Germinal center (tissue), 1 donor: ENCODE results near the gene MMP24OS.

Source experiments
- DNase-seq: peaks from one replicate; pipeline ENCODE4 v3.0.0; 2012; ENCODE audit warnings: mixed read lengths, low spot score

Gene MMP24OS

GRCh38 chr20:35291654-35292503, 14.0 kb upstream of the MMP24OS start, which contains the start of gene FAM83C:
TSS of gene FAM83C (minus strand) at chr20:35292425. CDS start at chr20:35292304, 121 bp downstream.
- DNase-seq: no peak

DNA sequence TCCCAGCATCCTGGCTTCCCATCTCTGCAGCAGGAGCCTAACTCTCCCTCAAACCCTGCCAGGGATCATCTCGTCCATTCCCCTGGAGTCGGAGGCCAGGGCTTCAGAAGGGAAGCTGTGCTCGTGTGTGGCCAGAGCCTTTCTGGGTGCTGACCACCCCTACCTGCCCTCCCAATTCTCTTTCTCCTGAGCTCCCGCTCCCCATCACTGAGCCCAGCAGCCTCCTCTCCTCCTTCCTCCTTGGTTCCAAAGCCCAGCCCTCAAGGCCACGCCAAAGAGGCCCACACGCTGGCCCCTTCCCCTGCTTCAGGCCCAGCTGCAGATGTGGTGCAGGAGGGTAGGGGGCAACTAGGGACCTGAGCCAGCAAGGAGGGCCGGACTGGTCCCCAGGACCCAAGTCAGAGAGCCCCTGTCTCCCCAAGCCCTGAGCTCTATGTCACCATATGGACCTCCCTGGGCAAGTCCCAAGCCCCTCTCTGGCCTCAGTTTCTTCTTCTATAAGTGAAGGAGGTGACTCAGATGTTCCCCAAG, 13.0 kb upstream of the MMP24OS start:
- DNase-seq: no peak

DNA sequence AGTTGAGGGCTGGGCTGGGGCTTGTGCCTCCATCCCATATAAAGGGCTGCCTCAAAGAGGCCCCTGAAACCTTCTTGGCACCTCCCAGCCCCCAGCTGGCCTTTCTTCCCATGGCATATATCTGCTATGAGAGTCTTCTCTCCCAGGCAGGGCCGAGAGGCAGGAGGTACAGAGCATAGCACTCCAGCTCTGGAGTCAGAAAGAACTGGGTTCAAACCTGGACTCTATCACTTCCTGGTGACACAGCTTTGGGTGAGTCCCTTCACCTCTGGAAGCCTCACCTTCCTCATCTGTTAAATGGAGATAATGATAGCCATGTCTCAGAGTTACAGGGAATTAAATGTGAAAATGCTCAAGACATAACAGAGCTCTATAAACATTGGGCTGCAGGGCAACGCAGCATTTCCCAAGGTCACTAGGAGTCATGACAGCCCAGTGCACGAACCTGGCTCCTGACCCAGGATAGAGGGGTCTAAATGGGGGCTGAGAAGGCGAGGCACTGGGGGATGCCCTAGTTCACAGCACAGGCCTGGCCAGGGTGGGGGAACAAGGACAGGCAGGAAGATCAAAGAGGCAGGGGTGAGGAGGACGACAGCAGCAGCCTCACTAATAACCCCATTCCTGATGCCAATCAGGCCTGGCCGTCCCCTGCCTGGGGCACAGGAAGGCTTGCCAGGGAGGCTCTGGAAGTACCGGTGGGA, 12.4 kb upstream of the MMP24OS start:
- no peak for DNase-seq

DNA sequence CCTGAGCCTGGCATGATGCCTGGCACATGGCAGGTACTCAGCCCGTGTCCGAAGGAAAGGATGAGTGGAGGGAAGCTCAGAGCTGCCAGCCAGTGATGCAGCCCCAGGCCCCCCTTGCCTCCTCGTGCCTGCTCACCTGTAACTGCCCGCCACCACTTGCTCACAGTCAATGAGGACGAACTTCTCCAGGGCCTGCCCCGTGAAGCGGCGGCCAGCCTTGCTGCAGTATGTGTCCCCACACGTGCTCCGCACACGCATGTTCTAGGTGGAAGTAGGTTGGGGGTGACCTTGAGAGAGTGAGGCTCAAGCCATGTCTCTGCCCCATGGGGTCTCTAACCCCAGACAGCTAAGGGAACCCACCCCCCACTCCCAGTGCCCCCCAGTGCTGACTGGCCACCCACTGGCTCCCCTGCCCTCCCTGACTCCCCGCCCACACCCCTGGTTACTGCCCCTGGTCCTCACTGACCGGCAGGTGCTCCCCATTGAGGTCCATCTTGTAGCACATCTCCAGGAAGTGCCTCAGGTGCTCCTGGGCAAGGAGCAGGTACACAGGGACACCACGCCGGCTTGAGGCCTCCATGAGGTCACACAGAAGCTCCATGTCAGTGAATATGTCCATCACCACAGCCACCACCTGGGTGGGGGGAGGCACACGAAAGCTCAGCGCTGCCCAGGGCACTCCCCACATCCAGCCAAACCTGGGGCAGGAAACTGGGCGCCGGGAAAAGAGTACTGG, 10.6 kb upstream of the MMP24OS start:
- no peak for DNase-seq

DNA sequence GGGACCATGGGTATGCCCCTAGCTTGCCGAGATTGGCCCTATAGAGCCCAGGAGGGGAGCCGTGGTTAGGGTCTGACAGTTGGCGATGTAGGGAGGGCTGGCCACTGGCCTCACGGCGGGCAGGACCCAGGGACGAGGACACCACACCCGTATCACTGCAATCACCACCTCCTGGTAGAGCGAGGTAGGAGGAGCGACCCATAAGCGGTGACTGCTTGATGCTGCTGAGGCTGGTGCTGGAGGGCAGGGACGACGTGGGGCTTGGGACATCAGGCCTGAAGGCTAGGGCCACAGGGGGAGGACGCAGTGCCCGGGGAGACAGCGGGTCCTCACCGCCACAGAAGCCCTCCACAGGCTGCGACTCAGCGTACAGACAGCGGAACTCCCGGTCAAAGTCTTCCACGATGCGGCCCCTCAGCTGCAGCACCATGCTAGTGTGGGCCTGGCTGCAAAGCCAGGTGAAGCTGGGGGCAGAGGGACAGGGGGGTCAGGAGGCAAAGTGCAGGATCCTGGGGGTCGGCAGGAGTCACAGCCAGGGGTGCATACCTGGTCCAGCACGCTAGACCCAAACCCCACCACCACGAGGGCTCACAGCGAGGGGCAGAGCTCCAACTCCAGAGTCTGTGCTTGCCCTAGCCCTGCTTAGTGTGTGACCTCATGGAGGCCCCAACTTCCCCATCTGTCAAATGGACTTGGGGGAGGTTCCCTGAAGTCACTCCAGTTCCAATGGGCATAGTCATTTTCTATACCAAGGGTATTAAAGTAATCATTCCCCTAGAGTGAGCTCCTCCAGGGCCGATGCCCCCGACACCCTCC, 9.8 kb upstream of the MMP24OS start:
- DNase-seq: no peak

- no peak for DNase-seq
These were observed 9.1 kb upstream of the MMP24OS start for GRCh38 chr20:35286899-35287508.

GRCh38 chr20:35286077-35286898, 8.4 kb upstream of the MMP24OS start:
- no peak for DNase-seq

DNA sequence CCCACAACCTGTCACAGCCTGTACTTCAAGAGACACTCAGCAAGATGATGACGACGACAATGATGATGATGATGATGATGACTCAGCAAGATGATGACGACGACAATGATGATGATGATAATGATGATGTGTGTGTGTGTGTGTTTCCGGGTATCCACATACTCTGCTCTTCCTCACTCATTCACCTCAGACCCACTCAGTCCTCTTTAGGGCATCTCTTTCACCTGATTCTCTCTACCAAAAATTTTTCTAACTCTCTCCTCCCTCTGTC, 7.8 kb upstream of the MMP24OS start:
- no peak for DNase-seq

DNA sequence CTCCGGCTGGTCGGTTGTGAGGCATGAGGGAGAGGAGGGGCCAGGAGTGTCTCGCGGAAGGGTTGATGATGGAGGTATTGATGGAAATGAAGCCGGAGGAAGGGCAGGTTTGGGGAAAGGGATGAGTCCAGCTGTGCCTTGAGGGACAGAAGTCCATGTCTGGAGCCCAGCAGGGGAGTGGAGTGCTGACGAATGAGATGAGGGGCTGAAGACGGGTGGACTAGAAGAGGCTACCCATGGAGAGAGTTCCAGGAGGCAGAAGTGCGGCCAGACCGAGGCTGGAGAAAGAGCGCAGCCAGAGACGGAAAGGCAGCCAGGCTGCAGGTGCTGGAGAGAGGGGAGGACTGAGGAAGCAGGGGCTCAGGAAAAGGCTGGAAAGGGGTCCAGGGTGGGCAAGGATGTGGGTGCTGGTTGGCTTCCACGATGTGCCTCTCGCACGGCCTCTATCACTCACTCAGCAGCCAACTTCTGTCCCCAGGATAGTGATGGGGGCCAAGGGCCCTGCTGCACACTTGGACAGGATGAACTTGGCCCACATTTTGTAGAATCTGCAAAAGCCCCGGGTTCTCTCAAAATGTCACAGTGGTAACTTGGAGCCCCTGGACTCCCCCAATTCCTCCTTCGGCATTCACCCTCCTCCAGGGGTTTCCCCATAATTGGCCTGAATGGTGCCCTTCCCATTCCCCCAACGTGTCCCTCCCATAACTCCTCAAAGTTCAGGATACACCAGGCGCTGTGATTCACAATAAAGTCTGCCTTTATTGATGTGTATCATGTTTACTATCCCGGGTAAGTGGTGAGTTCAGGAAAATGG, 7.3 kb upstream of the MMP24OS start:
- DNase-seq: no peak

DNA sequence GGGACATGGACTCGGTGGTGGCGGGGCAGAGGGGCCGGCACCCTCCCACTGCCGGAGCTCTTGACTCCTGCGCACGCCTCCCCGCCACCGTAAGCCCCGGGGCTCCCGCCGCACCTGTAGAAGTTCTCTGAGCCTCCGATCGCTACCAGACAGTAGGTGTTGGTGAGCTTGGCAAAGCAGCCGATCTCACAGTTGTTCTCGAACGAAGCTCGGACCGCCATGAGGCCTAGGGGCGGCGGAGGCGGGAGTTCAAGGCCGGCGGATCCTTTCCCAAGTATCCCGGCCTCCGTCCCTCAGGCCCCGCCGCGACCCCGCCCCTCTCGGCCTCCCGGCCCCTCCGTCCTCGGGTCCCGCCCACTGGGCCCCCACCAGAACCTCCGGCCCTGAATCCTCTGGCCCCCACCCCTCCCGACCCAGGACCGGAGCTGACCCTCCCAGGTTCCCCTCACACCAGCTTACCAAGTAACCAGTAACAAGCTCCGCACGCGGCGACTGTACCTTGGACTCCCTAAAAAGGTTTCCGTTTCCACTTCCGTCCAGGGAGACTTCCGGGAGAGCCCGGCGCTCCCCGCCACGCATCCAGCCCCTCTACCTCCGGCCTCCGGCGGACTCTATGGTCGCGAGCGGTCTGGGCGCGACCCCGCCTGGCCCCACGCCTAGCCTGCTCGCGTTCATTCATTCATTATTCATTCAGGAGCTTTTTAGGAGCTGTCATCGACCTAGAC, 6.5 kb upstream of the MMP24OS start, which contains the start of gene EIF6:
EIF6 (minus strand) TSS at position 506 of the 725 bp plus-strand sequence; CDS start at position 221, 285 bp downstream.
- peak; percentile 84 for DNase-seq

DNA sequence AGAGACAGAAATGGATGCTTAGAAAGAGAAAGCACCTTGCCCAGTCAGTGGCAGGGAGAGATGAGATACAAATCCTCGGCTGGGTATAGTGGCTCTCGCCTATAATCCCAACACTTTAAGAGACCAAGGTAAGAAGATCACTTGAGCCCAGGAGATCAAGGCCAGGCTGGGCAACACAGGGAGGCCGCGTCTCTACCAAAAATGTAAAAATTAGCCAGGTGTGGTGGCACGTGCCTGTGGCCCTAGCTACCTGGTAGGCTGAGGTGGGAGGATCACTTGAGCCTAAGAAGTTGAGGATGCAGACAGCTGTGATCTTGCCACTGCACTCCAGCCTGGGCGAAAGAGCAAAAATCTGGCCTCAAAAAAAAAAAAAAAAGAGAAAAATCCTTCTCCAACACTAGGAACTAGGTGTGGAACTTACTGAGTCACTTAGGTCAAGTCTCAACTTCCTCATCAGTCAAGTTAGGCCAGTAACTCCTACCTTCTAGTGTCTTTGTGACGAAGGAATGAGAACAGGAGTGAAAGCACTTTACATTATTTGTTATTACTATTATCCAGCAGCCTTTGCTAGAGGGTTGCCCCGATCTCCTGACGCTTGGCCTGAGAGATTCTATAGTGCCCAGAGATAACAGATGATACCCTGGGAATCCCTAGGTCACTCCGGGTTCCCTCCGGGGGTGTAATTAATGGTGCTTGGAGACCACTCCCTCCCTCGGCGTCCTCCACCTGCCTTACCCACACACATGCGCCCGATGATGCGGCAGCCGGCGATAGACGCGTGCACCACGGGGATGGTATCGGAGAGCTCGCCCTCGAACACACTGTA, 5.7 kb upstream of the MMP24OS start:
- DNase-seq: no peak

DNA sequence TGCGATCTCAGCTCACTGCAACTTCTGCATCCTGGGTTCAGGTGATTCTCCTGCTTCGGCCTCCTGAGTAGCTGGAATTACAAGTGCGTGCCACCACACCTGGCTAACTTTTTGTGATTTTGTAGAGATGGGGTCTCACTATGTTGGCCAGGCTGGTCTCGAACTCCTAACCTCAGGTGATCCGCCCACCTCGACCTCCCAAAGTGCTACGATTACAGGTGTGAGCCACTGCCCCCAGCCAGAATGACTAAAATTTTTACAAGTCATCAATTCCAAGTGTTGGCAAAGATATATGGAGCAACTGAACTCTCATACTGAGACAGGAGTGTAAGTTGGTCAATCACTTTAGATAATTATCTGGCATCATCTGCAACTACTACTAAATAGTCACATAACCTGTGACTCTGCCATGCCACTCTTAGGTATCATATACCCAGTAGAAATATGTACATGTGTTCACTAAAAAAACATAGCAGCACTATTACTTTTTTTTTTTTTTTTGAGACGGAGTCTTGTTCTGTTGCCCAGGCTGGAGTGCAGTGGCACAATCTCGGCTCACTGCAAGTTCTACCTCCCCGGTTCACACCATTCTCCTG, 3.7 kb upstream of the MMP24OS start:
- no peak for DNase-seq

DNA sequence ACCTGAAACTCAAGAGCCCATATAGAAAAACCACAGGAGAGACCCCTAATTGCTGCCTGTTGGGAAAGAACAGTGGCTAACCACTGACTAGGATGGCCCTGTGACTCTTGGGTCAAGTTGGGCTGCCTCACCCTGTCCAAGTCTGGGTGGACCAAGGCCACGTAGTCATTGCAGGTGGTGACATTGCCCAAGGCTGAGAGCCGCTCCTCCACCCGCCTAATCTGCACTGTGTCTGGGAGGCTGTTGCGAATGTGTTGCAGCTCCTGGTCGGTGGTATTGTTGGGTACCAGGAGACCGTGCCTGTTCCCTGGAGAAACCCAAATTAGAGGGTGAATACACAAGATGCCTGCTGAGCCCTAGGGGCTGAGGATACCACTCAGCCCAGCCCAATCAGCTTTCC, 2.6 kb upstream of the MMP24OS start:
- DNase-seq: no peak

GRCh38 chr20:35279533-35280174, 1.7 kb upstream of the MMP24OS start:
- DNase-seq: no peak

DNA sequence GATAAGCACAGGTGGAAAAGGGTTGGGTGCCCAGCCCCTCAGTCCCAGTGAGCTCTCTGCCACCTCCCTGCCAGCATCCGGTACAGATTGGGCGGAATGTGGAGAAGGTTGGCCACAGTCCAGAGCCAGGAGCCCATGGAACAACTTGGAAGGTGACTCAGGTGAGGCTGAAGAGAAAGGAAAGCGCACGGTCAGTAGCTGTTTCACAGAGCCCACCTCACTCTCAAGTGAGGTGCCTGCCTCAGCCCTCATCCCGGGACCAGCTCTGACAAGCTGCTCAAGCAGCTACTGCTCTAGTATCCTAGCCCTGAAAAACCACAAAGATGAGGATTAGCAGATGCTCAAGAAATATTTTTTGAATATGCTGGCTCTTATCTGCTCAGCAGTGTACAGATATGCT, 1.1 kb upstream of the MMP24OS start:
- no peak for DNase-seq

DNA sequence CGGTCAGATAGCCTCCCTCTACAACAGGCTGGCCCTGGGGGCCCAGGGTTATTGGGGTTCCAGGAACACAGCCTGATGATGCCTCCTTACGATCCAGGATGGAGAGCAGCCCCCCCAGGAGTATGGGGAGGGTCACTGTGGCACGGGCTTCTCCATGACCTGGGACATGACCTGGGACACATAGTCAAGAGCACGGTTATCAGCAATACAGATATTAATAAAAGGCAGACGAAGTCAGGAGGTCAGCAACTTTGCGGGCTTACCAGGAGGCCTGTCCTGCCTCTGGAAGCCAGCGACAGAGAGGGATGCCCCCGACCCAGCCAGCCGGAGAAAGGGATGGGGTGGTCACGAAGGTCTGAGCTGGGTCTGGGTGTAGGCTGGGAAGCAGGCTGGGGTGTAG, 795 bp downstream of the MMP24OS start:
- DNase-seq: no peak

GRCh38 chr20:35276408-35276807, 1.5 kb downstream of the MMP24OS start:
- no peak for DNase-seq
